Sigmoid colon (tissue), 7 donors: ENCODE measurements around the gene CMTR1. TPM values are rescaled to one million over a fixed set of nuclear protein-coding genes. Genes with fewer than 3 reads are reported as not detected.

Experiments
- DNase-seq: peaks from one replicate; pipeline ENCODE4 v3.0.0-alpha.2; 2019
- H3K27ac ChIP-seq, 4 donors: fragments of 200-600 bp; sonication (generic); one replicate each; pipeline ENCODE4 v1.5.1; 2016 to 2019; ENCODE audit warnings: mild to moderate bottlenecking in 1 of 4
- H3K27me3 ChIP-seq, 3 donors: fragments of 200-600 bp; sonication (generic); one replicate each; pipeline ENCODE4 v1.5.1; 2019; ENCODE audit warnings: mild to moderate bottlenecking in 1 of 3
- H3K36me3 ChIP-seq, 4 donors: fragments of 200-600 bp; sonication (generic); one replicate each; pipeline ENCODE4 v1.5.1; 2016 to 2019
- H3K4me1 ChIP-seq, 4 donors: fragments of 200-600 bp; sonication (generic); one replicate each; pipeline ENCODE4 v1.5.1; 2017 to 2019
- H3K4me3 ChIP-seq, 4 donors: fragments of 200-600 bp; sonication (generic); one replicate each; pipeline ENCODE4 v1.5.1; 2017 to 2019; ENCODE audit warnings: mild to moderate bottlenecking in 2 of 4, moderate library complexity in 1 of 4
- H3K9me3 ChIP-seq, 4 donors: fragments of 200-600 bp in 3 of 4; sonication (generic) in 3 of 4; one replicate each; pipeline versions ENCODE4 v1.5.1 to v1.6.1; 2013 to 2019
- CTCF ChIP-seq, 4 experiments: fragments of 450-650 bp in 3 of 4; fragments of 200-600 bp in 1 of 4; IDR thresholded peaks; one replicate each; pipeline ENCODE4 v1.5.1; 2016 to 2019; ENCODE audit warnings: antibody characterized with exemption in 4 of 4, mild to moderate bottlenecking in 3 of 4, moderate library complexity in 2 of 4
- EP300 ChIP-seq, 4 donors: sonication (generic); formaldehyde crosslinking; IDR thresholded peaks; one replicate each; pipeline ENCODE4 v1.6.1; 2017; ENCODE audit warnings: antibody characterized with exemption in 4 of 4
- POLR2A ChIP-seq, 2 donors: fragments of 450-650 bp; IDR thresholded peaks; one replicate each; pipeline ENCODE4 v1.6.1; 2016; ENCODE audit warnings: antibody characterized with exemption in 2 of 2, mild to moderate bottlenecking in 2 of 2, moderate library complexity in 2 of 2
- POLR2AphosphoS5 ChIP-seq, 4 donors: sonication (generic); formaldehyde crosslinking; IDR thresholded peaks; one replicate each; pipeline ENCODE4 v1.6.1; 2017; ENCODE audit warnings: antibody characterized with exemption in 4 of 4
- WGBS, 2 donors: extraction: QIAGEN DNeasy Blood & Tissue Kit; methylation state at CpG; one replicate each; pipeline ENCODE4 v1.1.7; 2013; 5-methylcytosine and 5-hydroxymethylcytosine counted together
- intact Hi-C: fragments of 100-400 bp; cut with DNase I; formaldehyde crosslinking; loops from one replicate; pipeline ENCODE4 v1.15.1; 2023
- polyA plus RNA-seq, 3 donors: library from polyadenylated mRNA; stranded (reverse); fragments of 200-250 nt; gene quantifications; one replicate each; pipeline ENCODE4 v1.2.3, GENCODE V29; 2013
- total RNA-seq, 4 donors: library from RNA; depleted of rRNA; stranded (reverse); fragments of >200 nt; gene quantifications; one replicate each; pipeline ENCODE4 v1.1.0, GENCODE V29; 2016
- donor health status: healthy with polysubstance abuse.
- donor health status: Bipolar disorder and iron deficiency.
- donor health status: healthy.

CMTR1 gene
- total and polyA plus RNA-seq, 7 donors, result 4.2 to 33.5 (median 30.8) TPM

DNA sequence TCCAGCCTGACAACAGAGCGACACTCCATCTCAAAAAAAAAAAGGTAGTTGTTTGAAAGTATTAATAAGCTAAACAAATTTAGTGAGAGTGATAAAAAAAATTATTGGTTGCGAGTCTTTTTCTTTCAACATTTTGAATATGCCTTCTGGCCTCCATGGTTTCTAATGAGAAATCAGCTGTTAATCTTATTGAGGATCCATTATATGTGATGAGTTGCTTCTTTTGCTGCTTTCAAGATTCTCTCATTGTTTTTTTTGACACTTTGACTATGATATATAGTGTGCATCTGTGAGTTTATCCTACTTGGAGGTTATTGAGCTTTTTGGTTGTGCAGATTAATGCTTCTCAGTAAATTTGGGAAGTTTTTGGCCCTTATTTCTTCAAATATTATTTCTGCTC, 15.6 kb upstream of the CMTR1 start:
- H3K4me1 ChIP-seq, result no peaks in the 10 kb centered on the region
- DNase-seq, result no peak
- H3K36me3 ChIP-seq, result no peaks in the 10 kb centered on the region
- no peak overlapping the region for H3K4me3 ChIP-seq
- WGBS, 2 donors, result 77 to 81% methylated on average over 2 of the region's 2 CpGs
- H3K9me3 ChIP-seq, result no peaks in the 10 kb centered on the region
- intact Hi-C loops, result no loop called here
- no peak overlapping the region for H3K27ac ChIP-seq
- TF ChIP-seq POLR2AphosphoS5 (IDR thresholded peaks at IDR 0.05) (no peak), CTCF (IDR thresholded peaks at IDR 0.05) (no peak), POLR2A (IDR thresholded peaks at IDR 0.05) (no peak), EP300 (IDR thresholded peaks at IDR 0.05) (no peak)
- no peaks in the 10 kb centered on the region for H3K27me3 ChIP-seq

GRCh38 chr6:37418722-37419121, 14.3 kb upstream of the CMTR1 start:
- Histone ChIP-seq H3K27me3 (no peaks in the 10 kb centered on the region), H3K4me3 (no peak overlapping the region), H3K27ac (no peak overlapping the region), H3K9me3 (no peaks in the 10 kb centered on the region), H3K4me1 (no peaks in the 10 kb centered on the region), H3K36me3 (no peaks in the 10 kb centered on the region)
- TF ChIP-seq POLR2A (IDR thresholded peaks at IDR 0.05), result no peak
- TF ChIP-seq EP300 (IDR thresholded peaks at IDR 0.05), result no peak
- TF ChIP-seq CTCF (IDR thresholded peaks at IDR 0.05), result no peak
- TF ChIP-seq POLR2AphosphoS5 (IDR thresholded peaks at IDR 0.05), result no peak
- WGBS, 2 donors, result 22 to 59% methylated on average over 5 of the region's 5 CpGs
- DNase-seq, result no peak
- intact Hi-C loops, result no loop called here

DNA sequence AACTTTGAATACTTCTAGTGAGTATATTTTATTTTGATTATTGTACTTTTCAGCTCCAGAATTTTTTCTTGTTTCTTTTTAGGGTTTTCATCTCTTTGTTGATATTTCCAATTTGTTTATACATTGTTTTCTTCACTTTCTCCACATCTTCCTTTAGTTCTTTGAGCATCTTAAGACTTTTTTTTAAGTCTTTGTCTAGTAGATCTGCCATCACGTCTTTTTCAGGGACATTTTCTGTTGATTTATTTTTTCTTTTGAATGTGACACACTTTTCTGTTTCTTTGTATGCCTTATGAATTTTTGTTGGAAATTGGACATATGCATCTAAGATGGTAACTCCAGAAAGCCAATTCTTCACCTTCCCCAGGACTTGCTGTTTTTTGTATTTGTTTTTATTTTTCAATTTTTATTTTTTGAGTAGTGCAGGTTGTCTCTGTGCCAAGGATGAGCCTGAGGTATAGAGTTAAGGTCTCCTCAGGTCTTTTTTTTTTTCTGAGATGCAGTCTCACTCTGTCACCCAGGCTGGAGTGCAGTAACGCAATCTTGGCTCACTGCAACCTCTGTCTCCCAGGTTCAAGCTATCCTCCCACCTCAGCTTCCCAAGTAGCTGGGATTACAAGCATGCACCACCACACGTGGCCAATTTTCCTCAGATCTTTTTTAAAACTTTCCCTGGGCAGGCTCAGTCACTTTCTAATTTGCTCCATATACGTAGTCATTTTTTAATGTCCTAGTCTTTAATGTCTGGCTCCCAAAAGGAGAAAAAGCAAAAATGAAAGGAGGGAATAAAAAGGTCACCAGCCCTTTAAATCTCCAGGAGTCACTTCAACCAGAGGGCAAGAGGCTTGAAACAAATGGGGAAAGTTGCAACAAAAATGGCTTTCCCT, 6.7 kb upstream of the CMTR1 start:
- TF ChIP-seq EP300 (IDR thresholded peaks at IDR 0.05) (no peak), POLR2A (IDR thresholded peaks at IDR 0.05) (no peak), CTCF (IDR thresholded peaks at IDR 0.05) (no peak), POLR2AphosphoS5 (IDR thresholded peaks at IDR 0.05) (no peak)
- H3K4me3 ChIP-seq, result no peak overlapping the region
- no peaks in the 10 kb centered on the region for H3K36me3 ChIP-seq
- 77 to 83% methylated on average over 4 of the region's 4 CpGs for WGBS, 2 donors
- H3K27me3 ChIP-seq, result no peaks in the 10 kb centered on the region
- DNase-seq, result no peak
- H3K4me1 ChIP-seq, result no peaks in the 10 kb centered on the region
- H3K9me3 ChIP-seq, result no peaks in the 10 kb centered on the region
- no peak overlapping the region for H3K27ac ChIP-seq
- intact Hi-C loops, result no loop called here

- intact Hi-C loops, result no loop called here
- 87% methylated on average over 6 of the region's 6 CpGs for WGBS, 2 donors
- Histone ChIP-seq H3K9me3 (no peaks in the 10 kb centered on the region), H3K4me1 (no peaks in the 10 kb centered on the region), H3K4me3 (no peak overlapping the region), H3K27ac (no peak overlapping the region), H3K36me3 (no peaks in the 10 kb centered on the region), H3K27me3 (no peaks in the 10 kb centered on the region)
- TF ChIP-seq POLR2A (IDR thresholded peaks at IDR 0.05) (no peak), CTCF (IDR thresholded peaks at IDR 0.05) (no peak), EP300 (IDR thresholded peaks at IDR 0.05) (no peak), POLR2AphosphoS5 (IDR thresholded peaks at IDR 0.05) (no peak)
- no peak for DNase-seq
Observed at GRCh38 chr6:37426945-37427510, 6.0 kb upstream of the CMTR1 start.
